ENCODE measurements around the gene NIN. TPM values are rescaled to one million over a fixed set of nuclear protein-coding genes. Genes with fewer than 3 reads are reported as not detected.

NIN gene
- total and polyA plus RNA-seq, 4 donors = 1.7 to 11.1 (median 4.0) TPM

GRCh38 chr14:50801706-50802105, 29.3 kb downstream of the NIN start:
- Histone ChIP-seq H3K9me3 (ENCODE audit: control insufficient read depth in 4 of 4, low read length in 3 of 4) (no peaks in the 10 kb centered on the region), H3K27me3 (ENCODE audit: control insufficient read depth in 4 of 4, insufficient read depth in 4 of 4, low read length in 3 of 4) (no peaks in the 10 kb centered on the region), H3K36me3 (ENCODE audit: control insufficient read depth in 4 of 4, insufficient read depth in 3 of 4, low read depth in 1 of 4, low read length in 3 of 4) (peaks cover 0 to 4% (median 0%) of the 10 kb centered on the region in 4 donors), H3K4me1 (ENCODE audit: control insufficient read depth in 4 of 4, insufficient read depth in 4 of 4, low read length in 3 of 4) (no peaks in the 10 kb centered on the region), H3K27ac (ENCODE audit: low read depth in 1 of 2, low read length in 2 of 2) (no peak overlapping the region), H3K9ac (ENCODE audit: low read depth in 1 of 2, low read length in 2 of 2) (no peak overlapping the region), H3K4me3 (ENCODE audit: low read depth in 1 of 3, low read length in 3 of 3) (no peak overlapping the region)
- WGBS = 89% methylated on average over 1 of the region's 1 CpG
- DNase-seq (ENCODE audit: low spot score) = no peak
- no peak for TF ChIP-seq ZBTB33 (IDR thresholded peaks at IDR 0.05)
- TF ChIP-seq SP1 (IDR thresholded peaks at IDR 0.05) = no peak
- TF ChIP-seq RAD21 (IDR thresholded peaks at IDR 0.05) = no peak
- TF ChIP-seq FOXA2 (IDR thresholded peaks at IDR 0.05) = no peak

DNA sequence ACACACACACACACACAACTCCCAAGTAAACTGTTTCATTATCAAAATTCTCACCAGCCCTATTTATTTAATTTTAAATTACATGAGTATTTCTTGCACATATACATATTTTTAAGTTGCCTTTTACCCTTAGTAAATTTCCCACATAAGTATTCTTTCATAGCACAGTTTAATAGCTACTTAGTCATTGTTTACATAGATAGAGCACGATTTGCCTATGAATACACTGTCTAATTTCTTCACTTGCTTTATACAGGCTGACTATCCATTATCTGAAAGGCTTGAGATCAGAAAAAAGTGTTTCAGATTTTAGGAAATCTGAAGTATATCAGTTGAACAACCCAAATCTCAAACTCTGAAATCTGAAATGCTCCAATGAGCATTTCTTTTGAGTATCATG, 30.9 kb downstream of the NIN start:
- TF ChIP-seq ZBTB33 (IDR thresholded peaks at IDR 0.05) = no peak
- no peak for TF ChIP-seq NR2F2 (IDR thresholded peaks at IDR 0.05)
- no peak for TF ChIP-seq MAX (IDR thresholded peaks at IDR 0.05)
- no peak for TF ChIP-seq JUND (IDR thresholded peaks at IDR 0.05)
- no peak for TF ChIP-seq RXRA (IDR thresholded peaks at IDR 0.05)
- no peak for TF ChIP-seq SP1 (IDR thresholded peaks at IDR 0.05)
- 86% methylated on average over 1 of the region's 1 CpG for WGBS

GRCh38 chr14:50798048-50798421, 32.9 kb downstream of the NIN start:
- WGBS = 92% methylated on average over 2 of the region's 2 CpGs
- TF ChIP-seq GABPA (IDR thresholded peaks at IDR 0.05 in 1 of 2, conservative IDR thresholded peaks at IDR 0.05 in 1 of 2) (no peak), FOXA2 (IDR thresholded peaks at IDR 0.05) (no peak), YY1 (IDR thresholded peaks at IDR 0.05) (no peak), SP1 (IDR thresholded peaks at IDR 0.05) (no peak), MAX (IDR thresholded peaks at IDR 0.05) (no peak), REST (IDR thresholded peaks at IDR 0.05) (no peak), ZBTB33 (IDR thresholded peaks at IDR 0.05) (no peak), FOXA1 (IDR thresholded peaks at IDR 0.05) (no peak), TAF1 (conservative IDR thresholded peaks at IDR 0.05) (no peak), HNF4A (conservative IDR thresholded peaks at IDR 0.05) (no peak)
- TF ChIP-seq, protein P1, sequence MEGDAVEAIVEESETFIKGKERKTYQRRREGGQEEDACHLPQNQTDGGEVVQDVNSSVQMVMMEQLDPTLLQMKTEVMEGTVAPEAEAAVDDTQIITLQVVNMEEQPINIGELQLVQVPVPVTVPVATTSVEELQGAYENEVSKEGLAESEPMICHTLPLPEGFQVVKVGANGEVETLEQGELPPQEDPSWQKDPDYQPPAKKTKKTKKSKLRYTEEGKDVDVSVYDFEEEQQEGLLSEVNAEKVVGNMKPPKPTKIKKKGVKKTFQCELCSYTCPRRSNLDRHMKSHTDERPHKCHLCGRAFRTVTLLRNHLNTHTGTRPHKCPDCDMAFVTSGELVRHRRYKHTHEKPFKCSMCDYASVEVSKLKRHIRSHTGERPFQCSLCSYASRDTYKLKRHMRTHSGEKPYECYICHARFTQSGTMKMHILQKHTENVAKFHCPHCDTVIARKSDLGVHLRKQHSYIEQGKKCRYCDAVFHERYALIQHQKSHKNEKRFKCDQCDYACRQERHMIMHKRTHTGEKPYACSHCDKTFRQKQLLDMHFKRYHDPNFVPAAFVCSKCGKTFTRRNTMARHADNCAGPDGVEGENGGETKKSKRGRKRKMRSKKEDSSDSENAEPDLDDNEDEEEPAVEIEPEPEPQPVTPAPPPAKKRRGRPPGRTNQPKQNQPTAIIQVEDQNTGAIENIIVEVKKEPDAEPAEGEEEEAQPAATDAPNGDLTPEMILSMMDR (IDR thresholded peaks at IDR 0.05; ENCODE audit: low read depth, low read length, missing input control) = no peak

More for the DNA sequence above, 30.9 kb downstream of the NIN start:
- DNase-seq (ENCODE audit: low spot score) = no peak
- Histone ChIP-seq H3K36me3 (ENCODE audit: control insufficient read depth in 4 of 4, insufficient read depth in 3 of 4, low read depth in 1 of 4, low read length in 3 of 4) (no peaks in the 10 kb centered on the region), H3K4me3 (ENCODE audit: low read depth in 1 of 3, low read length in 3 of 3) (no peak overlapping the region), H3K27ac (ENCODE audit: low read depth in 1 of 2, low read length in 2 of 2) (no peak overlapping the region), H3K9ac (ENCODE audit: low read depth in 1 of 2, low read length in 2 of 2) (no peak overlapping the region), H3K4me1 (ENCODE audit: control insufficient read depth in 4 of 4, insufficient read depth in 4 of 4, low read length in 3 of 4) (no peaks in the 10 kb centered on the region), H3K27me3 (ENCODE audit: control insufficient read depth in 4 of 4, insufficient read depth in 4 of 4, low read length in 3 of 4) (no peaks in the 10 kb centered on the region), H3K9me3 (ENCODE audit: control insufficient read depth in 4 of 4, low read length in 3 of 4) (no peaks in the 10 kb centered on the region)

More at GRCh38 chr14:50798048-50798421, 32.9 kb downstream of the NIN start:
- H3K36me3 ChIP-seq (ENCODE audit: control insufficient read depth in 4 of 4, insufficient read depth in 3 of 4, low read depth in 1 of 4, low read length in 3 of 4) = no peaks in the 10 kb centered on the region
- no peak for DNase-seq (ENCODE audit: low spot score)
- no peak overlapping the region for H3K9ac ChIP-seq (ENCODE audit: low read depth in 1 of 2, low read length in 2 of 2)
- H3K9me3 ChIP-seq (ENCODE audit: control insufficient read depth in 4 of 4, low read length in 3 of 4) = no peaks in the 10 kb centered on the region
- H3K4me3 ChIP-seq (ENCODE audit: low read depth in 1 of 3, low read length in 3 of 3) = no peak overlapping the region
- no peak overlapping the region for H3K27ac ChIP-seq (ENCODE audit: low read depth in 1 of 2, low read length in 2 of 2)
- no peaks in the 10 kb centered on the region for H3K27me3 ChIP-seq (ENCODE audit: control insufficient read depth in 4 of 4, insufficient read depth in 4 of 4, low read length in 3 of 4)
- H3K4me1 ChIP-seq (ENCODE audit: control insufficient read depth in 4 of 4, insufficient read depth in 4 of 4, low read length in 3 of 4) = no peaks in the 10 kb centered on the region

All from liver (tissue), 9 donors.